ENCODE measurements around the gene GPR78.

The GPR78 gene

GRCh38 chr4:8598391-8599090 lies 18.3 kb downstream of the GPR78 start:
- Histone ChIP-seq H3K4me3 (ENCODE audit: insufficient read depth, low read depth, low read length, poor library complexity, severe bottlenecking) (no peak overlapping the region), H3K27me3 (replicated peaks; ENCODE audit: control insufficient read depth, insufficient read depth, low read length, poor library complexity, severe bottlenecking) (no peaks in the 10 kb centered on the region), H3K36me3 (ENCODE audit: control insufficient read depth, insufficient read depth, low read length) (no peaks in the 10 kb centered on the region), H3K27ac (ENCODE audit: insufficient read depth, low read length, poor library complexity, severe bottlenecking) (no peak overlapping the region), H3K9me3 (ENCODE audit: control insufficient read depth, low read length) (no peaks in the 10 kb centered on the region), H3K4me1 (ENCODE audit: control insufficient read depth, insufficient read depth, low read length, poor library complexity, severe bottlenecking) (no peaks in the 10 kb centered on the region)
- no peak for DNase-seq

- no peaks in the 10 kb centered on the region for H3K9me3 ChIP-seq (ENCODE audit: control insufficient read depth, low read length)
- H3K27me3 ChIP-seq (replicated peaks; ENCODE audit: control insufficient read depth, insufficient read depth, low read length, poor library complexity, severe bottlenecking), result no peaks in the 10 kb centered on the region
- H3K4me1 ChIP-seq (ENCODE audit: control insufficient read depth, insufficient read depth, low read length, poor library complexity, severe bottlenecking), result no peaks in the 10 kb centered on the region
- H3K4me3 ChIP-seq (ENCODE audit: insufficient read depth, low read depth, low read length, poor library complexity, severe bottlenecking), result no peak overlapping the region
- H3K27ac ChIP-seq (ENCODE audit: insufficient read depth, low read length, poor library complexity, severe bottlenecking), result no peak overlapping the region
- DNase-seq, result no peak
- H3K36me3 ChIP-seq (ENCODE audit: control insufficient read depth, insufficient read depth, low read length), result no peaks in the 10 kb centered on the region
Measured at GRCh38 chr4:8599091-8599460, 18.9 kb downstream of the GPR78 start.

GRCh38 chr4:8599657-8600056 lies 19.5 kb downstream of the GPR78 start:
- no peaks in the 10 kb centered on the region for H3K36me3 ChIP-seq (ENCODE audit: control insufficient read depth, insufficient read depth, low read length)
- no peaks in the 10 kb centered on the region for H3K27me3 ChIP-seq (replicated peaks; ENCODE audit: control insufficient read depth, insufficient read depth, low read length, poor library complexity, severe bottlenecking)
- H3K4me3 ChIP-seq (ENCODE audit: insufficient read depth, low read depth, low read length, poor library complexity, severe bottlenecking), result no peak overlapping the region
- H3K27ac ChIP-seq (ENCODE audit: insufficient read depth, low read length, poor library complexity, severe bottlenecking), result no peak overlapping the region
- H3K9me3 ChIP-seq (ENCODE audit: control insufficient read depth, low read length), result no peaks in the 10 kb centered on the region
- DNase-seq, result no peak
- H3K4me1 ChIP-seq (ENCODE audit: control insufficient read depth, insufficient read depth, low read length, poor library complexity, severe bottlenecking), result no peaks in the 10 kb centered on the region

- DNase-seq, result no peak
- Histone ChIP-seq H3K4me1 (ENCODE audit: control insufficient read depth, insufficient read depth, low read length, poor library complexity, severe bottlenecking) (no peaks in the 10 kb centered on the region), H3K27me3 (replicated peaks; ENCODE audit: control insufficient read depth, insufficient read depth, low read length, poor library complexity, severe bottlenecking) (no peaks in the 10 kb centered on the region), H3K9me3 (ENCODE audit: control insufficient read depth, low read length) (no peaks in the 10 kb centered on the region), H3K36me3 (ENCODE audit: control insufficient read depth, insufficient read depth, low read length) (no peaks in the 10 kb centered on the region), H3K27ac (ENCODE audit: insufficient read depth, low read length, poor library complexity, severe bottlenecking) (no peak overlapping the region), H3K4me3 (ENCODE audit: insufficient read depth, low read depth, low read length, poor library complexity, severe bottlenecking) (no peak overlapping the region)
Measured at GRCh38 chr4:8600266-8600665, 20.1 kb downstream of the GPR78 start.

GRCh38 chr4:8600686-8601085 lies 20.5 kb downstream of the GPR78 start:
- H3K36me3 ChIP-seq (ENCODE audit: control insufficient read depth, insufficient read depth, low read length), result no peaks in the 10 kb centered on the region
- H3K4me1 ChIP-seq (ENCODE audit: control insufficient read depth, insufficient read depth, low read length, poor library complexity, severe bottlenecking), result no peaks in the 10 kb centered on the region
- DNase-seq, result no peak
- no peak overlapping the region for H3K27ac ChIP-seq (ENCODE audit: insufficient read depth, low read length, poor library complexity, severe bottlenecking)
- no peaks in the 10 kb centered on the region for H3K9me3 ChIP-seq (ENCODE audit: control insufficient read depth, low read length)
- no peaks in the 10 kb centered on the region for H3K27me3 ChIP-seq (replicated peaks; ENCODE audit: control insufficient read depth, insufficient read depth, low read length, poor library complexity, severe bottlenecking)
- H3K4me3 ChIP-seq (ENCODE audit: insufficient read depth, low read depth, low read length, poor library complexity, severe bottlenecking), result no peak overlapping the region

- Histone ChIP-seq H3K27ac (ENCODE audit: insufficient read depth, low read length, poor library complexity, severe bottlenecking) (no peak overlapping the region), H3K4me3 (ENCODE audit: insufficient read depth, low read depth, low read length, poor library complexity, severe bottlenecking) (no peak overlapping the region), H3K27me3 (replicated peaks; ENCODE audit: control insufficient read depth, insufficient read depth, low read length, poor library complexity, severe bottlenecking) (no peaks in the 10 kb centered on the region), H3K9me3 (ENCODE audit: control insufficient read depth, low read length) (no peaks in the 10 kb centered on the region), H3K36me3 (ENCODE audit: control insufficient read depth, insufficient read depth, low read length) (no peaks in the 10 kb centered on the region), H3K4me1 (ENCODE audit: control insufficient read depth, insufficient read depth, low read length, poor library complexity, severe bottlenecking) (no peaks in the 10 kb centered on the region)
- DNase-seq, result no peak
Measured at GRCh38 chr4:8601086-8601485, 20.9 kb downstream of the GPR78 start.

- H3K4me3 ChIP-seq (ENCODE audit: insufficient read depth, low read depth, low read length, poor library complexity, severe bottlenecking), result no peak overlapping the region
- H3K27me3 ChIP-seq (replicated peaks; ENCODE audit: control insufficient read depth, insufficient read depth, low read length, poor library complexity, severe bottlenecking), result no peaks in the 10 kb centered on the region
- H3K9me3 ChIP-seq (ENCODE audit: control insufficient read depth, low read length), result no peaks in the 10 kb centered on the region
- H3K36me3 ChIP-seq (ENCODE audit: control insufficient read depth, insufficient read depth, low read length), result no peaks in the 10 kb centered on the region
- no peak for DNase-seq
- no peak overlapping the region for H3K27ac ChIP-seq (ENCODE audit: insufficient read depth, low read length, poor library complexity, severe bottlenecking)
- no peaks in the 10 kb centered on the region for H3K4me1 ChIP-seq (ENCODE audit: control insufficient read depth, insufficient read depth, low read length, poor library complexity, severe bottlenecking)
Measured at GRCh38 chr4:8601556-8601955, 21.4 kb downstream of the GPR78 start.

- no peak overlapping the region for H3K4me3 ChIP-seq (ENCODE audit: insufficient read depth, low read depth, low read length, poor library complexity, severe bottlenecking)
- H3K27ac ChIP-seq (ENCODE audit: insufficient read depth, low read length, poor library complexity, severe bottlenecking), result no peak overlapping the region
- no peak for DNase-seq
- H3K36me3 ChIP-seq (ENCODE audit: control insufficient read depth, insufficient read depth, low read length), result no peaks in the 10 kb centered on the region
- H3K4me1 ChIP-seq (ENCODE audit: control insufficient read depth, insufficient read depth, low read length, poor library complexity, severe bottlenecking), result no peaks in the 10 kb centered on the region
- no peaks in the 10 kb centered on the region for H3K27me3 ChIP-seq (replicated peaks; ENCODE audit: control insufficient read depth, insufficient read depth, low read length, poor library complexity, severe bottlenecking)
- H3K9me3 ChIP-seq (ENCODE audit: control insufficient read depth, low read length), result no peaks in the 10 kb centered on the region
Measured at GRCh38 chr4:8602686-8603430, 22.7 kb downstream of the GPR78 start.

GRCh38 chr4:8603931-8604330 lies 23.7 kb downstream of the GPR78 start:
- Histone ChIP-seq H3K4me1 (ENCODE audit: control insufficient read depth, insufficient read depth, low read length, poor library complexity, severe bottlenecking) (no peaks in the 10 kb centered on the region), H3K27me3 (replicated peaks; ENCODE audit: control insufficient read depth, insufficient read depth, low read length, poor library complexity, severe bottlenecking) (no peaks in the 10 kb centered on the region)
- DNase-seq, result no peak

GRCh38 chr4:8605289-8605688 lies 25.1 kb downstream of the GPR78 start:
- H3K9me3 ChIP-seq (ENCODE audit: control insufficient read depth, low read length), result no peaks in the 10 kb centered on the region
- no peak for DNase-seq
- H3K27ac ChIP-seq (ENCODE audit: insufficient read depth, low read length, poor library complexity, severe bottlenecking), result no peak overlapping the region
- H3K27me3 ChIP-seq (replicated peaks; ENCODE audit: control insufficient read depth, insufficient read depth, low read length, poor library complexity, severe bottlenecking), result no peaks in the 10 kb centered on the region
- no peaks in the 10 kb centered on the region for H3K4me1 ChIP-seq (ENCODE audit: control insufficient read depth, insufficient read depth, low read length, poor library complexity, severe bottlenecking)
- no peaks in the 10 kb centered on the region for H3K36me3 ChIP-seq (ENCODE audit: control insufficient read depth, insufficient read depth, low read length)
- H3K4me3 ChIP-seq (ENCODE audit: insufficient read depth, low read depth, low read length, poor library complexity, severe bottlenecking), result no peak overlapping the region

More at GRCh38 chr4:8603931-8604330, 23.7 kb downstream of the GPR78 start:
- Histone ChIP-seq H3K36me3 (ENCODE audit: control insufficient read depth, insufficient read depth, low read length) (no peaks in the 10 kb centered on the region), H3K4me3 (ENCODE audit: insufficient read depth, low read depth, low read length, poor library complexity, severe bottlenecking) (no peak overlapping the region), H3K9me3 (ENCODE audit: control insufficient read depth, low read length) (no peaks in the 10 kb centered on the region), H3K27ac (ENCODE audit: insufficient read depth, low read length, poor library complexity, severe bottlenecking) (no peak overlapping the region)
